ENCODE results near the gene MTX1.

Gene MTX1

DNA sequence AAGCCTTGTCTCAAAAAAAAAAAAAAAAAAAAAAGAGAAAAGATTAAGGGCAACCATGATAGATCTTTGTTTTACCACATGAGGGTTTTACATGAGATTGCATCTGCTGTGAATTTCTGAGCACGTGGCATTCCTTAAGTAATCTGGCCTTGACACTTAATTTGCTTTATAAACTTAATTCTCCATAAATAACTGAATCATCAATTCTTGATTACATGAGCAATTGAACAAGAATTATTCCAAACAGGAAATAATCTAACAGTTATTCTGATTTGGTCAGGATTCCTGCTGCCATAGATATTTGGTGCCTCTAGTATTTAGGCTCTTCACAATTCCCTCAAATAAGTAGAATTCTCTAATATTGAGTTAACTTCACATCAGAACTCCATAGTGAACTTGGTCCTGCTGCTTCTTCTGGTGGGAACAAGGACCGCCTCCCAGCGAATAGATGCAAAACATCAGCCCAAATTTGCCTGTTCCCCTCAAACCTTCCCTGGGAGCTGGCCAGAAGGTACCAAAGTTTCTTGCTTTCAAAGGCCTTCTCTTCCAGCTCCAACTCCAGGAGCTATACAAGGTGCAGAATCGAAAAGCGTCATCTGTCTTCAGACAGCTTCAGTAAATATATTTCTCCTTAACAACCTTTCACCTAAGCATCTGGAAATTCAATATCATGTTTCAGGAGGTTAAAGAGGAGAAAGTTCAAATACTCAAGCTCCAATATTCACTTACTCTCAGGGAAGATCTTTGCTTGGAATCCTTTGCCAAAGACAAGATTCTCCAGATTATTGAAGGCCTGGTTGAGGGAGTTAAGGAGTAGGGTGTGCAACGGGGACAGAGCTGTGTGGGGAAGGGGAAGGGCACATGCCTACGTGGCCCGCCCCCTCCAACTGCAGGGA lies 36.4 kb upstream of the MTX1 start:
- peaks cover 57% of the 10 kb centered on the region for H3K4me1 Mint-ChIP-seq (ENCODE audit: low read depth)
- no peaks in the 10 kb centered on the region for H3K9me3 Mint-ChIP-seq (ENCODE audit: low read depth)
- no peaks in the 10 kb centered on the region for H3K27me3 Mint-ChIP-seq
- peak overlapping the region; percentile 98 for H3K4me3 Mint-ChIP-seq
- peak overlapping the region; percentile 99 for H3K27ac Mint-ChIP-seq
- peaks cover 6% of the 10 kb centered on the region for H3K36me3 Mint-ChIP-seq

DNA sequence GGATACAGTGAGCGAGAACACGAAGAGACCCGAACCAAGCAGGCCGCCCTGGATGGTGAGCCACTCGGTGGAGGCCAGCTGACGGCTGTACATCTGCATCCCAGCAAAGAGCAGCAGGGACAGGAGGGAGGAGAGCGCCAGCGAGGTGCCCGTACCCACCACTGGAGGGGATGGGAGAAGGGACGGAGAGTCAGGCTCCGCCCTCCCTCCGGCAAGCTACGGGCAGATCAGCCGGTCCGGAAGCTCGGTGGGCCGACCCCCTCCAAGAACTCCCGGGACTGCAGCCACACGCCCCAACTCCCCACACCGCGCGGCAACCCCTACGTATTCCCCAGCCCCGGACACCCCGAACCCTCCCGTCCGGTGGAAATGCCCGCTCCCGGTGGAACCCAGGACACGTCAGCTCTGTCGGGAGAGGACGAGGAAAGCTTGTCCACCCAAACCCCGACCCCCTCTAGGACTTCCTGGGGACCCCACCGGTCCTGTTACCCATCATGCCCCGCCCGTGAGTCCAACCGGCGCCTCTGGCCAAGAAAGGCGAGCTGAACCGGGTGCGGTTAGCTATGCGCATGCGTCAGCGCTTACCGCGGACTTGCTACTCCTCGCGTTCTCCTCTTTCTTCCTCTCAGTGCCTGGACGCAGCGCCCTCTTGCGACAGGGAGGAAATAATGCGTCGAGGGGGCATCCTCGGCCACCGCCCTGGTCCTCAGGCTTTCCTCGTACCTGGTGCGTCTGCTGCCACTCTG lies 35.6 kb upstream of the MTX1 start, which contains the start of gene KRTCAP2:
Gene KRTCAP2, minus strand, starts transcription at position 573 of the 746 bp plus-strand sequence. Its CDS starts 80 bp downstream, at position 493.
- Mint-ChIP-seq H3K4me3 (peak within 1 kb of the TSS; percentile 98), H3K36me3 (peaks cover 8% of the 10 kb centered on the region), H3K27me3 (no peaks in the 10 kb centered on the region), H3K27ac (peak within 1 kb of the TSS; percentile 99), H3K4me1 (ENCODE audit: low read depth) (peaks cover 49% of the 10 kb centered on the region), H3K9me3 (ENCODE audit: low read depth) (no peaks in the 10 kb centered on the region)

DNA sequence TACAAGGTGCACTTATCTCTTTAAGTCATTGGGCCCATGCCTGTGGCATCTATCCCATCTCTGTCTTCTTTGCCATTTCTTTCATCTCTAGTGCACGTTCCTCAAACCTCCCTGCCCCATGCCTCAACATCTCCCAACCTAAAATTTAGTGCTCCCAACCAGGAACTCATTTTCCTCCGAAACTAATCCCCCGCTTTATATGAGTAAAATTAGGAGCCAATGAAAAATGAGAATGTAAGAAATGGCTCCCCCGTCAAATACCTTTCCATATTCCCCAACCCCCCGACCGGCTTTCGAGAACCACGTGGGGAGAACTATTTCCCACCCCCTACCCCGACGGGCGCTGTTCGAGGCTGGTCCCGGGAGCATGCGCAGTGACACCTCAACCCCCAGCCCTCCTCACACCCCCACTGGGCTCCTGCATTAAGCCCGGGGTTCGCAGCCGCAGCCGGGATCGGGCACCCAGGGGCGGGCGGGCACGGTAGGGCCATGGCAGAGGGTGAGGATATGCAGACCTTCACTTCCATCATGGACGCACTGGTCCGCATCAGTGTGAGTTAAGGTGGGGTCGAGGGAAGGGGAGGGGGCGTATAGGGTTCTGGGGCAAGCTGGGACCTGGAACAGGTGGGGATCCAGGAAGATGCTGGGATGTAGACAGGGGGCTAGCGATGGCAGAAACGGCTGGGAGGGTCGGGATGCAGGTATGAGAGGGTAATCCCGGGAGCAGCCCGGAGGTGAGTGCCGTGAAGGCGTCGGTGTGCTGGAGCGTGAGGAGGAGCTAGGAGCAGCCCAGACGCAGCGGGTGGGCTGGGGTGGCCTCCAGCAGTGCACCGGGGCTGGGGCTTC lies 34.8 kb upstream of the MTX1 start, which contains the start of gene TRIM46:
Gene TRIM46, plus strand, starts transcription at position 372 of the 846 bp plus-strand sequence. Its CDS starts 118 bp downstream, at position 490.
- peaks cover 8% of the 10 kb centered on the region for H3K36me3 Mint-ChIP-seq
- no peaks in the 10 kb centered on the region for H3K9me3 Mint-ChIP-seq (ENCODE audit: low read depth)
- H3K27me3 Mint-ChIP-seq: no peaks in the 10 kb centered on the region
- peak within 1 kb of the TSS; percentile 98 for H3K4me3 Mint-ChIP-seq
- peak within 1 kb of the TSS; percentile 99 for H3K27ac Mint-ChIP-seq
- peaks cover 47% of the 10 kb centered on the region for H3K4me1 Mint-ChIP-seq (ENCODE audit: low read depth)

DNA sequence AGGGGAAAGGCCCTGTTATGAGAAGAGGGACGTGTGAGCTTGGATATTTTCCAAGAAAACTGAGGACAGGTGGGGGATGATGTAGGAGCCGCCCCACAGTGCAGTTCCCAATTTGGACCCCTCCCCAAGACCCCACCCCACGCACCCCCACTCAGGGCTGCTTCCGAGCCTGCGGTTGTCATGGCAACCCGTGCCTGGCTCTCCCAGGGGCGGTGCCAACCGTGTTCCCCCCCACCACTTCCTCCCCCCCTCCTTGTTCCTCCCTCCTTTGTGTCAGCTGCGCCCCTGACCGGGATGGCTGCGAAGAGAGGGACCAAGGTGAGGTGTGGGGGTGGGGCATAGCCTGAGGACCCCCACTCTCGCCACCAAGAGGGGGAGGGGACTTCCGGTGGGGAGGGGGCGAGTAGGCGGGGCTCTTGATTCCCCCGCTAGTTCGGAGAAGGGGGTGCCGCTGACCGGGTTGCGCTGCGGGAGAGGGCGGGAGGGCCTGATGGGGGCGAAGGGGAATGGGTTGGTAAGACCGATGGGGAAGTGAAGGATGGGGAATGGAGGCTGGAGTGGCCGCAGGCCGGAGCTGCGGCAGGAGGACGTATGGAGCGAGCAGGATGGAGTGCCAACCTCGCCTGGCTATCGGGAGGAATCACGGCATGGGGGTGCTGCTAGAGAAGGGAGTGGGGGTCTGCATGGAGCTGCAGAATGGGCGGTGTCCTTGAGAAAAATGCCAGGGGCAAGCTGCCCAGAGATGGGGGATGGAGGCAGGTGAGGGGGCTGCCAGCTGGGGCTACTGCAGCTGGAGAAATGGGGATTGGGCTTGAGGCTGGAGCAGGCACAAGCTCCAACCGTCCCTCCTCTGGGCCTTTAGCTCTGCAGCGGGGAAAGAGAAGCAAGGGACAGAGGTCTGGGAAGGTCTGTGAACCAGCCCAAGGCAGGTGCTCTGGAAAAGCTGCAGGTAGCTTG lies 33.9 kb upstream of the MTX1 start:
- Mint-ChIP-seq H3K4me3 (peak overlapping the region; percentile 98), H3K36me3 (peaks cover 4% of the 10 kb centered on the region), H3K4me1 (ENCODE audit: low read depth) (peaks cover 47% of the 10 kb centered on the region)

DNA sequence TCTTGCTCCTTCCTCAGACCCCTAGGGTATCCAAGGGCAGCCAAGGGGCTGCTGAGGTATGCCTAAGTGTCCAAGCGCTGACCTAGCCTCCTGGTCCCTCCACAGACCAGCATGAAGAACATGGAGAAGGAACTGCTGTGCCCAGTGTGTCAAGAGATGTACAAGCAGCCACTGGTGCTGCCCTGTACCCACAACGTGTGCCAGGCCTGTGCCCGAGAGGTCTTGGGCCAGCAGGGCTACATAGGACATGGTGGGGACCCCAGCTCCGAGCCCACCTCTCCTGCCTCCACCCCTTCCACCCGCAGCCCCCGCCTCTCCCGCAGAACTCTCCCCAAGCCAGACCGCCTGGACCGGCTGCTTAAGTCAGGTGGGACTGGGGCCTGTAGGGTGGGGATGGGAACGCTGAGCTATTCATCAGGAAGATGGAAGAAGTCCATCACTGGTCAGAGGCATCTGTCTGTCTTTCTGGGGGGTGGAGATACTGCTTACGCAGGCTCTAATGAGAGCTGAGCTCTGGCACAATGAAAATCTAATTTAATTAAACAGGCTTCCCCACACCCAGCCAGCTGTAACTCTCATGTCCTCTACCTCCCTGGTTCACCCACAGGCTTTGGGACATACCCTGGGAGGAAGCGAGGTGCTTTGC lies 33.1 kb upstream of the MTX1 start:
- peak overlapping the region; percentile 13 for H3K4me3 Mint-ChIP-seq
- no peaks in the 10 kb centered on the region for H3K9me3 Mint-ChIP-seq (ENCODE audit: low read depth)
- no peaks in the 10 kb centered on the region for H3K27me3 Mint-ChIP-seq
- H3K4me1 Mint-ChIP-seq (ENCODE audit: low read depth): peaks cover 42% of the 10 kb centered on the region
- peaks cover 2% of the 10 kb centered on the region for H3K36me3 Mint-ChIP-seq
- H3K27ac Mint-ChIP-seq: peak overlapping the region; percentile 22

More for the DNA sequence above, 33.9 kb upstream of the MTX1 start:
- no peaks in the 10 kb centered on the region for H3K27me3 Mint-ChIP-seq
- peak overlapping the region; percentile 99 for H3K27ac Mint-ChIP-seq
- no peaks in the 10 kb centered on the region for H3K9me3 Mint-ChIP-seq (ENCODE audit: low read depth)

DNA sequence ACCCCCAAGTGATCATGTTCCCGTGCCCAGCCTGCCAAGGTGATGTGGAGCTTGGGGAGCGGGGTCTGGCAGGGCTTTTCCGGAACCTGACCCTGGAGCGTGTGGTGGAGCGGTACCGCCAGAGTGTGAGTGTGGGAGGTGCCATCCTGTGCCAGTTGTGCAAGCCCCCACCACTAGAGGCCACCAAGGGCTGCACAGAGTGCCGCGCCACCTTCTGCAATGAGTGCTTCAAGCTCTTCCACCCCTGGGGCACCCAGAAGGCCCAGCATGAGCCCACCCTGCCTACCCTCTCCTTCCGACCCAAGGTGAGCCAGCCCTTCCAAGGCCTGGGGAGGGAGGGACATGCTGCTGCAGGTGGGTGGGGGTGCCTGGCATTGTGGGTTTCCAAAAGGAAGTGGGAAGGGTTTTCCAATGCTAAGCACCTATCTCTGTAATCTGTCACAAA lies 32.5 kb upstream of the MTX1 start:
- no peaks in the 10 kb centered on the region for H3K27me3 Mint-ChIP-seq
- peaks cover 41% of the 10 kb centered on the region for H3K4me1 Mint-ChIP-seq (ENCODE audit: low read depth)
- no peak overlapping the region for H3K4me3 Mint-ChIP-seq
- H3K27ac Mint-ChIP-seq: no peak overlapping the region
- no peaks in the 10 kb centered on the region for H3K9me3 Mint-ChIP-seq (ENCODE audit: low read depth)
- H3K36me3 Mint-ChIP-seq: peaks cover 2% of the 10 kb centered on the region

DNA sequence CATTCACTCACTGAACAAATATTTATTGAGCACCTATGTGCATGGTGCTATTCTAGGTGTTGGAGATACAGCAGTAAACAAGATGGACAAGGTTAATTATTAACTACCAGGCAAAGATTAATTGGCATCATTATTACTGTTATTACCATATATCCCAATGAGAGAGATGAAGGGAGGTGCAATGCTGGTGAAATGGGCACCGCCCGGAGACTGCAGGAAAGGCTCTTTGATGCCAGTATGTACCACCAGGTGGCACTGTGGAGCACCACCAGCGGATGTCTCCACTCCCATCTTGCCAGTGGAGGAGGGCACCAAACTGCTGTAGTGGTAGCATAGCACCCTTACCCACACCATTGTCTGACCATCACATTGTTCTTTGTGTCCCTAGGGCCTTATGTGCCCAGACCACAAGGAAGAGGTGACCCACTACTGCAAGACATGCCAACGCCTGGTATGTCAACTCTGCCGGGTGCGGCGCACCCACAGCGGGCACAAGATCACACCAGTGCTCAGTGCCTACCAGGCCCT lies 31.9 kb upstream of the MTX1 start:
- peak overlapping the region; percentile 27 for H3K4me3 Mint-ChIP-seq
- peaks cover 37% of the 10 kb centered on the region for H3K4me1 Mint-ChIP-seq (ENCODE audit: low read depth)
- no peaks in the 10 kb centered on the region for H3K9me3 Mint-ChIP-seq (ENCODE audit: low read depth)
- peaks cover 2% of the 10 kb centered on the region for H3K36me3 Mint-ChIP-seq
- no peaks in the 10 kb centered on the region for H3K27me3 Mint-ChIP-seq
- peak overlapping the region; percentile 16 for H3K27ac Mint-ChIP-seq

DNA sequence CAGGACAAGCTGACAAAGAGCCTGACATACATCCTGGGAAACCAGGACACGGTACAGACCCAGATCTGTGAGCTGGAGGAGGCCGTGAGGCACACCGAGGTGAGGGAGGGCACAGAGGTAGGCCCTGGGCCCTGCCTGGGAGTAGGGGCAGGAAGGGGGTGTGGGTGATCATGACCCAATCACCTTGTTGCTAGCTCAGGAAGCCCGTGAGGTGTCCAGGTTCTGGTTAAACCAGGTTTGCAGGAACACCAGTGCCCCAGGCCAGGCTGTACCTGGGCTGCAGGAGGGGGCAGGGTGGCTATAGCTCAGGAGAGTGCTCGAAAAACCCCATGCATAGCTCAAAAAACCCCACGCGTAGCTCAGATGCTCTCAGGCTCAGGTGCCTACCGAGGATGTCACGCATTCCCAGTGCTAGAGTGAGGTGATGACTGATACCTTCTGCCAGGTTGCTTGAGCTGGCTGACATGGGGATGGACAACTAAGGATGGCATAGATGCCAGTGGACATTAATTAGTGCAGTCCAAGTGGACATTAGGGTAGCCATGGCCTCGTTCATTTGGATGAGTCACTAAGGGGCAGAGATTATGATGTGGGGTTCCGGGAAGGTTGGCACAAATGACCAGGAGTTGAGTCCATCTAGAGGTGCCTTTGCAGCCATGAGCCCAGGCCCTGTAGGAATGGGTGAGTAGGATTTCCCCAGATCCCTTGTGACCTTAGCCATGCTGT lies 31.1 kb upstream of the MTX1 start:
- Mint-ChIP-seq H3K4me3 (no peak overlapping the region), H3K27me3 (no peaks in the 10 kb centered on the region), H3K27ac (no peak overlapping the region), H3K36me3 (peaks cover 2% of the 10 kb centered on the region), H3K9me3 (ENCODE audit: low read depth) (no peaks in the 10 kb centered on the region), H3K4me1 (ENCODE audit: low read depth) (peaks cover 30% of the 10 kb centered on the region)

DNA sequence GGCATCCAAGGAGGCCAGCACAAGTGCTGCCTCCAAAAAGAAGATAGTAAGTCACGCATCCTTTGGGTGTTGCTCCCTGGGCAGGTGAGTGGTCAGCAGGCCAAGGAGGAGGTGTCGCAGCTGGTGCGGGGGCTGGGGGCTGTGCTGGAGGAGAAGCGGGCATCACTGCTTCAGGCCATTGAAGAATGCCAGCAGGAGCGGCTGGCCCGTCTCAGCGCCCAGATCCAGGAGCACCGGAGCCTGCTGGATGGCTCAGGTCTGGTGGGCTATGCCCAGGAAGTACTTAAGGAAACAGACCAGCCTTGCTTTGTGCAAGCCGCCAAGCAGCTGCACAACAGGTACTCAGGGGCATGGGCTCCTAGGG lies 30.6 kb upstream of the MTX1 start:
- no peaks in the 10 kb centered on the region for H3K27me3 Mint-ChIP-seq
- H3K4me1 Mint-ChIP-seq (ENCODE audit: low read depth): peaks cover 28% of the 10 kb centered on the region
- H3K27ac Mint-ChIP-seq: no peak overlapping the region
- H3K4me3 Mint-ChIP-seq: no peak overlapping the region
- H3K9me3 Mint-ChIP-seq (ENCODE audit: low read depth): no peaks in the 10 kb centered on the region
- peaks cover 2% of the 10 kb centered on the region for H3K36me3 Mint-ChIP-seq

DNA sequence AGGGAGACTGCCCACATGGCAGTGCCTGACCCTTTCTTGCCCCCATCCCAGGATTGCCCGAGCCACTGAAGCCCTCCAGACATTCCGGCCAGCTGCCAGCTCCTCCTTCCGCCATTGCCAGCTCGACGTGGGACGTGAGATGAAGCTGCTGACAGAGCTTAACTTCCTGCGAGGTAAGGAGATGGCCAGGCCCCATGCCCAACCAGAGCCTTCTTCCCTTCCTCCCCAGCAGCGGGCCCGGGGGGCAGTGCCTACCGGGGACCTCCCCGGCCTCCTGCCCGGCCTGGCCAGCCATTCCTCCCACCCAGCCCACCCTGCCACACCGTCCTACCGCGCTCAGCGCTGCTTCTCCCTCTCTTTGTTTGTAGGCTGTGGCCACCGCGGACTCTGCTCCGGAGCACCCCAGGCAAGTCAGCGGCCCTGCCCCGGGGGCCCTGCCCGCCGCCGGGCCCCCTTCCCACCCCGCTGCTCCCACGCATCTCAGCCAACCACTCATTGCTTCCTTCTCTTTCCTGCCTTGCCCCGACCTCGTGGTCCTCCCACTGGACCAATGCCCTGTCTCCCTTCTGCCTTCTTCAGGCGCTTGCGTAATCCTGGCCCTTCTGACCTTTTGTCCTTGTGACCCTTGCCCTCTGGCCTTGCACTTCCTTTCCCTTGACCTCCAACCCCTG lies 29.9 kb upstream of the MTX1 start:
- Mint-ChIP-seq H3K4me1 (ENCODE audit: low read depth) (peaks cover 22% of the 10 kb centered on the region), H3K36me3 (peaks cover 4% of the 10 kb centered on the region), H3K4me3 (no peak overlapping the region), H3K27ac (no peak overlapping the region), H3K9me3 (ENCODE audit: low read depth) (no peaks in the 10 kb centered on the region), H3K27me3 (no peaks in the 10 kb centered on the region)

DNA sequence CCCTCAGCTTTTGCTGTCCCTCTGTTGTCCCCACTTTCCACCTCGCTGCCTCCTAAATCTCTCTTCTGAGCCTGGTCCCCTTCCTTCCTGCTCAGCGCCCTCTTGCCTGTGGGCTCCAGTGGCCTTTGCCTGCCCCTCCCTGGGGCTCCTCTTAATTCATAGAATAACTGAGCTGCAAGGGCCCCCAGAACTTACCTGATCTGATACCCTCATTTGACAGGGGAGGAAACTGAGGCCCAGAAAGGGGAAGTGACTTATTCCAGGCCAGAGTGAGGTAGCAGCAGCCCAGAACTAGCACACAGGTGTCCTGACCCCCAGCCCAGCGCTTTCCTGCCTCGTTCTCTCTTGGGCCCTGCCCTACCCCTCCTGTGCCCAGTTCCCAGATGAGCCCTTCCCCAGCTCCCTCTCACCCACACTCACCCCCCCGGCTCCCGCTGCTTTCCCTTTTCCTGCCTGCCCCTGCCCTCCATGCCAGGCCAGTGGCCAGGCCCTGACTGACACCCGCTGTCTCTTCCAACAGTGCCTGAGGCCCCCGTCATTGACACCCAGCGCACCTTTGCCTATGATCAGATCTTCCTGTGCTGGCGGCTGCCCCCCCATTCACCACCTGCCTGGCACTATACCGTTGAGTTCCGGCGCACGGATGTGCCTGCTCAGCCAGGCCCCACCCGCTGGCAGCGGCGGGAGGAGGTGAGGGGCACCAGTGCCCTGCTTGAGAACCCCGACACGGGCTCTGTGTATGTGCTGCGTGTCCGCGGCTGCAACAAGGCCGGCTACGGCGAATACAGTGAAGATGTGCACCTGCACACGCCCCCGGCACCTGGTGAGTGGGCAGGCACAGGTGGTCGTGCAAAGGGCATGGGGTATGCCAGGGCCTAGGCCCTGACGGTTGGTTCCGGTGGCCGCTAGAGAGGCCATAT lies 29.1 kb upstream of the MTX1 start:
- peaks cover 4% of the 10 kb centered on the region for H3K36me3 Mint-ChIP-seq
- H3K4me1 Mint-ChIP-seq (ENCODE audit: low read depth): peaks cover 18% of the 10 kb centered on the region
- no peak overlapping the region for H3K27ac Mint-ChIP-seq
- no peaks in the 10 kb centered on the region for H3K27me3 Mint-ChIP-seq
- H3K9me3 Mint-ChIP-seq (ENCODE audit: low read depth): no peaks in the 10 kb centered on the region
- no peak overlapping the region for H3K4me3 Mint-ChIP-seq

Measured in activated naive CD8-positive, alpha-beta T cell (primary cell).